HL-60 (cell line): ENCODE data around the gene SLC16A9.

ENCODE experiments used
- POLR2AphosphoS5 ChIP-seq: IDR thresholded peaks from 2 replicates; pipeline ENCODE4 v1.6.1; 2012; ENCODE audit warnings: low read depth
- TF ChIP-seq, protein P1 (sequence below): IDR thresholded peaks from one replicate; pipeline ENCODE4 v1.5.1; 2011; ENCODE audit warnings: low read length, control low read depth, inconsistent platforms; ENCODE audit not compliant: insufficient read depth
- TF ChIP-seq, protein P2 (sequence below): IDR thresholded peaks from 2 replicates; pipeline ENCODE4 v1.6.1; 2012; ENCODE audit warnings: low read depth; ENCODE audit not compliant: insufficient replicate concordance

DNA sequence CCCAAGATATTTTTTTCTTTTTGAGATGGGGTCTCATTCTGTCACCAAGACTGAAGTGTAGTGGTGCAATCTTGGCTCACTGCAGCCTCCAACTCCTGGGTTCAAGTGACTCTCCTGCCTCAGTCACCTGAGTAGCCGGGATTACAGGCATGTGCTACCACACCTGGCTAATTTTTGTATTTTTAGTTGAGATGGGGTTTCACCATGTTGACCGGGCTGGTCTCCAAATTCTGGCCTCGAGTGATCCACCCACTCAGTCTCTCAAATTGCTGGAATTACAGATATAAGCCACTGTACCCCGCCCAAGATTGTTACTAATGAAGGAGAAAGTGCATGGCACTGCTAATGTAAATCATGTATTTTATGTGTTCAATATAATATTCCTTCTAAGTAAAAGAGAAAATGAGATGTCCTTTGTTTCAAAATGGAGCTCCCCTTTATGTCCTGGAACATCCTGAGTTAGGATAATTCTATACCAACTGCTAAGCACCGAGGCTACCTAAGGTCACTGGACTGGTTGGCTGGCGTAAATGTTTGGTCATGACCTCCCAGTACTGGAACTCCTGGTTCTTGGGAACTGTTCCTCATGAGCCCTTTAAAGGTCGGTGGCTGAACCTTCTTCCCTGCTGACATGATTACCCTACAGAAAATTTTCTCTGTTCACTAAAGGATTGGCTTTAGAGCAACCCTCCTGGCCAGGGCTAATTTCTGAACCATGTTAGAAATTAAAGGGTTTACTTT, 59.9 kb downstream of the SLC16A9 start:
- TF ChIP-seq, protein P1, sequence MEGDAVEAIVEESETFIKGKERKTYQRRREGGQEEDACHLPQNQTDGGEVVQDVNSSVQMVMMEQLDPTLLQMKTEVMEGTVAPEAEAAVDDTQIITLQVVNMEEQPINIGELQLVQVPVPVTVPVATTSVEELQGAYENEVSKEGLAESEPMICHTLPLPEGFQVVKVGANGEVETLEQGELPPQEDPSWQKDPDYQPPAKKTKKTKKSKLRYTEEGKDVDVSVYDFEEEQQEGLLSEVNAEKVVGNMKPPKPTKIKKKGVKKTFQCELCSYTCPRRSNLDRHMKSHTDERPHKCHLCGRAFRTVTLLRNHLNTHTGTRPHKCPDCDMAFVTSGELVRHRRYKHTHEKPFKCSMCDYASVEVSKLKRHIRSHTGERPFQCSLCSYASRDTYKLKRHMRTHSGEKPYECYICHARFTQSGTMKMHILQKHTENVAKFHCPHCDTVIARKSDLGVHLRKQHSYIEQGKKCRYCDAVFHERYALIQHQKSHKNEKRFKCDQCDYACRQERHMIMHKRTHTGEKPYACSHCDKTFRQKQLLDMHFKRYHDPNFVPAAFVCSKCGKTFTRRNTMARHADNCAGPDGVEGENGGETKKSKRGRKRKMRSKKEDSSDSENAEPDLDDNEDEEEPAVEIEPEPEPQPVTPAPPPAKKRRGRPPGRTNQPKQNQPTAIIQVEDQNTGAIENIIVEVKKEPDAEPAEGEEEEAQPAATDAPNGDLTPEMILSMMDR = no peak
- TF ChIP-seq, protein P2, sequence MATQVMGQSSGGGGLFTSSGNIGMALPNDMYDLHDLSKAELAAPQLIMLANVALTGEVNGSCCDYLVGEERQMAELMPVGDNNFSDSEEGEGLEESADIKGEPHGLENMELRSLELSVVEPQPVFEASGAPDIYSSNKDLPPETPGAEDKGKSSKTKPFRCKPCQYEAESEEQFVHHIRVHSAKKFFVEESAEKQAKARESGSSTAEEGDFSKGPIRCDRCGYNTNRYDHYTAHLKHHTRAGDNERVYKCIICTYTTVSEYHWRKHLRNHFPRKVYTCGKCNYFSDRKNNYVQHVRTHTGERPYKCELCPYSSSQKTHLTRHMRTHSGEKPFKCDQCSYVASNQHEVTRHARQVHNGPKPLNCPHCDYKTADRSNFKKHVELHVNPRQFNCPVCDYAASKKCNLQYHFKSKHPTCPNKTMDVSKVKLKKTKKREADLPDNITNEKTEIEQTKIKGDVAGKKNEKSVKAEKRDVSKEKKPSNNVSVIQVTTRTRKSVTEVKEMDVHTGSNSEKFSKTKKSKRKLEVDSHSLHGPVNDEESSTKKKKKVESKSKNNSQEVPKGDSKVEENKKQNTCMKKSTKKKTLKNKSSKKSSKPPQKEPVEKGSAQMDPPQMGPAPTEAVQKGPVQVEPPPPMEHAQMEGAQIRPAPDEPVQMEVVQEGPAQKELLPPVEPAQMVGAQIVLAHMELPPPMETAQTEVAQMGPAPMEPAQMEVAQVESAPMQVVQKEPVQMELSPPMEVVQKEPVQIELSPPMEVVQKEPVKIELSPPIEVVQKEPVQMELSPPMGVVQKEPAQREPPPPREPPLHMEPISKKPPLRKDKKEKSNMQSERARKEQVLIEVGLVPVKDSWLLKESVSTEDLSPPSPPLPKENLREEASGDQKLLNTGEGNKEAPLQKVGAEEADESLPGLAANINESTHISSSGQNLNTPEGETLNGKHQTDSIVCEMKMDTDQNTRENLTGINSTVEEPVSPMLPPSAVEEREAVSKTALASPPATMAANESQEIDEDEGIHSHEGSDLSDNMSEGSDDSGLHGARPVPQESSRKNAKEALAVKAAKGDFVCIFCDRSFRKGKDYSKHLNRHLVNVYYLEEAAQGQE = no peak
- no peak for TF ChIP-seq POLR2AphosphoS5
